NCI-H774 (cell line): ENCODE data around the gene HYKK.
A peak's percentile ranks its signal among the peaks of the same experiment; 100 is the strongest.
"Not testable (repeated sequence)": the region's sequence is repeated elsewhere in the genome, so short reads cannot be mapped to it uniquely, and the experiment has no call there.

Experiments
- DNase-seq: peaks from one replicate; lab custom pipeline; 2025; lab: John Stamatoyannopoulos, UW

The HYKK gene

GRCh38 chr15:78540141-78540870, 32.9 kb downstream of the HYKK start, which contains the start of gene PSMA4:
Gene PSMA4, plus strand, starts transcription at chr15:78540444. Its CDS starts 1,484 bp downstream, at chr15:78541928.
- peak; percentile 87 for DNase-seq

- no peak for DNase-seq
Measured at GRCh38 chr15:78540871-78541743, 33.7 kb downstream of the HYKK start.

GRCh38 chr15:78541744-78542034, 34.3 kb downstream of the HYKK start:
- no peak for DNase-seq

GRCh38 chr15:78542647-78543046, 35.3 kb downstream of the HYKK start:
- DNase-seq, result no peak

- no peak for DNase-seq
Measured at GRCh38 chr15:78550194-78550593, 42.8 kb downstream of the HYKK start.

GRCh38 chr15:78550815-78551214, 43.4 kb downstream of the HYKK start:
- no peak for DNase-seq

GRCh38 chr15:78551902-78552301, 44.5 kb downstream of the HYKK start:
- DNase-seq, result no peak

- DNase-seq, result no peak
Measured at GRCh38 chr15:78552597-78552996, 45.2 kb downstream of the HYKK start.

- DNase-seq, result not testable (repeated sequence)
Measured at GRCh38 chr15:78560201-78560600, 52.8 kb downstream of the HYKK start.

- no peak for DNase-seq
Measured at GRCh38 chr15:78561490-78561889, 54.1 kb downstream of the HYKK start.

- no peak for DNase-seq
Measured at GRCh38 chr15:78563092-78563491, 55.7 kb downstream of the HYKK start.

- no peak for DNase-seq
Measured at GRCh38 chr15:78564743-78565096, 57.3 kb downstream of the HYKK start.

GRCh38 chr15:78565097-78565950, 57.9 kb downstream of the HYKK start, which contains the start of gene CHRNA5:
Gene CHRNA5, plus strand, starts transcription at chr15:78565520. Its CDS starts 200 bp downstream, at chr15:78565720.
- peak; percentile 86 for DNase-seq

- peak; percentile 8 for DNase-seq
Measured at GRCh38 chr15:78565951-78566774, 58.8 kb downstream of the HYKK start.

GRCh38 chr15:78567531-78567930, 60.2 kb downstream of the HYKK start:
- no peak for DNase-seq

GRCh38 chr15:78570710-78571109, 63.3 kb downstream of the HYKK start:
- DNase-seq, result no peak

GRCh38 chr15:78571382-78571781, 64.0 kb downstream of the HYKK start:
- DNase-seq, result no peak

- DNase-seq, result no peak
Measured at GRCh38 chr15:78573416-78573815, 66.0 kb downstream of the HYKK start.

- no peak for DNase-seq
Measured at GRCh38 chr15:78574944-78575343, 67.6 kb downstream of the HYKK start.
